Stromal cell of bone marrow (primary cell): Measurements from ENCODE around the gene UNG.
A peak's percentile ranks its signal among the peaks of the same experiment; 100 is the strongest.
"Not testable (repeated sequence)": the region's sequence is repeated elsewhere in the genome, so short reads cannot be mapped to it uniquely, and the experiment has no call there.

Source experiments
- DNase-seq: peaks from one replicate; pipeline ENCODE4 v3.0.0-alpha.2; 2012; ENCODE audit warnings: low read depth

UNG gene

GRCh38 chr12:109097435-109098182 lies at the start of gene UNG:
Gene UNG (plus strand): TSS chr12:109097597. CDS start chr12:109097680, 83 bp downstream.
- peak; percentile 93 for DNase-seq

- not testable (repeated sequence) for DNase-seq
These were observed 48.7 kb upstream of the UNG start for GRCh38 chr12:109048706-109049105.

- not testable (repeated sequence) for DNase-seq
These were observed 47.6 kb upstream of the UNG start for GRCh38 chr12:109049794-109050193.

- DNase-seq, result no peak
These were observed 45.3 kb upstream of the UNG start for GRCh38 chr12:109052097-109052413.

- DNase-seq, result peak; percentile 65
These were observed 44.7 kb upstream of the UNG start, which contains the start of gene USP30 for GRCh38 chr12:109052414-109053323. Gene USP30 (plus strand): TSS chr12:109052576. CDS start chr12:109052679, 103 bp downstream.

GRCh38 chr12:109053382-109054123 lies 43.8 kb upstream of the UNG start:
- DNase-seq, result no peak

GRCh38 chr12:109054124-109054513 lies 43.3 kb upstream of the UNG start:
- DNase-seq, result not testable (repeated sequence)

GRCh38 chr12:109054520-109054919 lies 42.9 kb upstream of the UNG start:
- DNase-seq, result no peak

GRCh38 chr12:109056891-109057290 lies 40.5 kb upstream of the UNG start:
- no peak for DNase-seq

GRCh38 chr12:109057376-109057775 lies 40.0 kb upstream of the UNG start:
- no peak for DNase-seq

- DNase-seq, result no peak
These were observed 38.6 kb upstream of the UNG start for GRCh38 chr12:109058773-109059172.

- no peak for DNase-seq
These were observed 33.3 kb upstream of the UNG start for GRCh38 chr12:109064143-109064542.

- no peak for DNase-seq
These were observed 32.1 kb upstream of the UNG start for GRCh38 chr12:109065154-109065852.

- no peak for DNase-seq
These were observed 31.6 kb upstream of the UNG start for GRCh38 chr12:109065853-109066193.

GRCh38 chr12:109069307-109070271 lies 27.8 kb upstream of the UNG start:
- DNase-seq, result no peak

GRCh38 chr12:109074866-109075265 lies 22.5 kb upstream of the UNG start:
- DNase-seq, result no peak

GRCh38 chr12:109082751-109083150 lies 14.6 kb upstream of the UNG start:
- no peak for DNase-seq

GRCh38 chr12:109084425-109084824 lies 13.0 kb upstream of the UNG start:
- no peak for DNase-seq

GRCh38 chr12:109085590-109085989 lies 11.8 kb upstream of the UNG start:
- DNase-seq, result no peak

- DNase-seq, result no peak
These were observed 10.1 kb upstream of the UNG start for GRCh38 chr12:109087250-109087649.

- DNase-seq, result peak; percentile 27
These were observed 8.6 kb upstream of the UNG start for GRCh38 chr12:109088818-109089217.
